ENCODE measurements around the gene SNX18. TPM values are rescaled to one million over a fixed set of nuclear protein-coding genes. Genes with fewer than 3 reads are reported as not detected.
"Not testable (repeated sequence)": the region's sequence is repeated elsewhere in the genome, so short reads cannot be mapped to it uniquely, and the experiment has no call there.

The SNX18 gene
- total RNA-seq, 5 donors from 2014 or later (not counting 1 experiment from before 2014, with no cell fraction given) = 13.7 to 35.7 (median 31.1) TPM

DNA sequence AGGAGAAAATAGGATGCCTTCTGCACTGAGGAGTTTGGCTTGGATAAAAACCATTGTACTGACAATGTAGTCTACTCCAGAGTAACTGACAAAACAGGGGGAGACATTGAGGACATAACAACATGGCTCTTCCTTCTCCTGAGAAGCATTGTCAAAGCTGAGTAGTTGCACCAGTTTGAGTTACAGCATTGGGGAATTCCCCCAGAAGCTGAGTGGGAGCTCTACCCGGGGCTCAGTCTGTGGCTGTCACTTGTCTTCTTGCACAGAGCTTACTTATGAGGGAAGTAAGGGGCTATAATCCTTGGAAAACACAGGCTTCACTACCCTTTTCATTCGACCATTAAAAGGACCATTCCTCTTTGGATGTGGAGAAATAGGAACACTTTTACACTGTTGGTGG is 40.9 kb upstream of the SNX18 start:
- H3K27me3 ChIP-seq (replicated peaks in 1 of 2; ENCODE audit: control insufficient read depth in 2 of 2, extremely low read depth in 1 of 2, insufficient read depth in 2 of 2, low read length in 1 of 2) = peaks cover 0 to 6% of the 10 kb centered on the region in 2 experiments
- peaks cover 14 to 19% of the 10 kb centered on the region in 2 donors for H3K27me3 Mint-ChIP-seq
- CTCF ChIA-PET = no interaction called here

DNA sequence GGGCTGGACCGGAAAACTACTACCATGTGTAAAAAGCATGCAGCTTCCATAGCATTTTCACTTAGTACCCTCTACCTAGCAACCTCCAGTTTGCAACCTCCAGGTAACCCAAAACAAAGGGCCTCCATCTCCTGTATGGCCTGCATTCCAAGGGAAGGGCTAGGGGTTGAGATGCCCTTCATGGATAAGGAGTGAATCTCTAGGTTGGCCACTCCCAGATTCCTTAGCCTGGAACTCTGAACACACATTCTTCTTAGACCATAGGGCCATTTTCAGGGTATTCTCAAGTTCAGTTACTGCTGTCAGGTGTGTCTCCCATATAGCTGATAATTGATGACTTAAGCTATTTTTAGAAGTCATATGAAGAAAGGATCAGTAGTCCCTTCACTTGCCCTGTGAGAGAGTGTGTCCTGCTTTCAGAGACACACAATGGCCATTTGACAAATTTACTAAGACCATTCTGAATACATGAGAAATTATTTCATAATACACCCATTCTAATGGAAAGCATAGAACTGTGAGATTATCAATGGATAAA is 39.5 kb upstream of the SNX18 start:
- POLR2A ChIA-PET = no interaction called here
- Histone ChIP-seq H3K4me1 (ENCODE audit: control insufficient read depth in 1 of 2, extremely low read depth in 1 of 2, insufficient read depth in 2 of 2, low read length in 2 of 2) (no peaks in the 10 kb centered on the region), H3K27me3 (replicated peaks in 1 of 2; ENCODE audit: control insufficient read depth in 2 of 2, extremely low read depth in 1 of 2, insufficient read depth in 2 of 2, low read length in 1 of 2) (peaks cover 0 to 9% of the 10 kb centered on the region in 2 experiments), H3K9me3 (no peaks in the 10 kb centered on the region), H3K36me3 (ENCODE audit: control insufficient read depth in 2 of 2, extremely low read depth in 1 of 2, insufficient read depth in 1 of 2, low read length in 1 of 2) (no peaks in the 10 kb centered on the region), H3K27ac (ENCODE audit: low read length) (no peak overlapping the region), H3K4me3 (ENCODE audit: control insufficient read depth in 1 of 2, extremely low read depth in 1 of 2, low read length in 1 of 2) (no peak overlapping the region)
- Mint-ChIP-seq H3K4me1 (no peaks in the 10 kb centered on the region), H3K4me3 (no peak overlapping the region), H3K36me3 (peaks cover 3% of the 10 kb centered on the region), H3K27ac (no peak overlapping the region), H3K27me3 (peaks cover 18 to 24% of the 10 kb centered on the region in 2 donors), H3K9me3 (peaks cover 0 to 3% (median 0%) of the 10 kb centered on the region in 3 donors)
- WGBS (ENCODE audit: insufficient coverage) = no CpG with 5 or more reads among the region's 1 CpG
- DNase-seq = no peak
- ATAC-seq (replicated peaks in 1 of 4) = no peak
- CTCF ChIA-PET = interaction anchor here in 1 of 2 donors (2.1 kb wide), 1 partner anchor 11 kb away, joined by 11 read pairs; no protein-coding TSS in a partner anchor

More for the DNA sequence above, 40.9 kb upstream of the SNX18 start:
- POLR2A ChIA-PET = interaction anchor here in 1 of 2 donors (0.6 kb wide), 1 partner anchor 27 kb away, joined by 3 read pairs; no protein-coding TSS in a partner anchor
- Mint-ChIP-seq H3K27ac (no peak overlapping the region), H3K4me3 (no peak overlapping the region), H3K36me3 (peaks cover 3% of the 10 kb centered on the region), H3K4me1 (no peaks in the 10 kb centered on the region), H3K9me3 (peaks cover 0 to 3% (median 0%) of the 10 kb centered on the region in 3 donors)
- ATAC-seq (replicated peaks in 1 of 4) = no peak
- Histone ChIP-seq H3K4me3 (ENCODE audit: control insufficient read depth in 1 of 2, extremely low read depth in 1 of 2, low read length in 1 of 2) (no peak overlapping the region), H3K9me3 (no peaks in the 10 kb centered on the region), H3K36me3 (ENCODE audit: control insufficient read depth in 2 of 2, extremely low read depth in 1 of 2, insufficient read depth in 1 of 2, low read length in 1 of 2) (no peaks in the 10 kb centered on the region), H3K27ac (ENCODE audit: low read length) (no peak overlapping the region), H3K4me1 (ENCODE audit: control insufficient read depth in 1 of 2, extremely low read depth in 1 of 2, insufficient read depth in 2 of 2, low read length in 2 of 2) (no peaks in the 10 kb centered on the region)
- no peak for DNase-seq
- WGBS (ENCODE audit: insufficient coverage) = no CpG with 5 or more reads among the region's 2 CpGs

DNA sequence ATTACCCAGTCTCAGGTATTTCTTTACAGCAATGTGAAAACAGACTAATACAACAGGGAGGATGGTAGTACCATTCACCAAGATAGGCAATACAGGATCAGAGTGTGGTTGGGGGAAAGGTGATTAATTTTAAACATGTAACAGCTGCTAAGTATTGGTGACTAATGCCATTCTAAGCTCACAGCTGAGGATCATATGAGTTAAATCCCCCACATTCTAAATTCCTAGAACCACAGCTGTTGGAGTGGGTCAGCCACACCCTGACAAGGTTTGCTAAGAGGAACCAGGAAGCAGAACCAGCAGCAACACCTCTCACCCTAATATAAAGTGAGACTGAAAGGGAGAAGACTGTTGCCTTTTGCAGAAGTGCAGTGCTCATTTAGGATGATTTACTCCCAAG is 37.3 kb upstream of the SNX18 start:
- ATAC-seq (replicated peaks in 1 of 4) = no peak
- H3K4me3 ChIP-seq (ENCODE audit: control insufficient read depth in 1 of 2, extremely low read depth in 1 of 2, low read length in 1 of 2) = no peak overlapping the region
- peaks cover 0 to 3% (median 0%) of the 10 kb centered on the region in 3 donors for H3K9me3 Mint-ChIP-seq
- no peak for DNase-seq
- H3K9me3 ChIP-seq = no peaks in the 10 kb centered on the region
- no peak overlapping the region for H3K4me3 Mint-ChIP-seq
- no peaks in the 10 kb centered on the region for H3K4me1 ChIP-seq (ENCODE audit: control insufficient read depth in 1 of 2, extremely low read depth in 1 of 2, insufficient read depth in 2 of 2, low read length in 2 of 2)
- peaks cover 0 to 6% of the 10 kb centered on the region in 2 experiments for H3K27me3 ChIP-seq (replicated peaks in 1 of 2; ENCODE audit: control insufficient read depth in 2 of 2, extremely low read depth in 1 of 2, insufficient read depth in 2 of 2, low read length in 1 of 2)
- H3K4me1 Mint-ChIP-seq = no peaks in the 10 kb centered on the region
- POLR2A ChIA-PET = no interaction called here
- peaks cover 18 to 24% of the 10 kb centered on the region in 2 donors for H3K27me3 Mint-ChIP-seq
- no peak overlapping the region for H3K27ac ChIP-seq (ENCODE audit: low read length)
- CTCF ChIA-PET = interaction anchor here in 1 of 2 donors (1.1 kb wide), 1 partner anchor 9 kb away, joined by 5 read pairs; no protein-coding TSS in a partner anchor
- H3K36me3 ChIP-seq (ENCODE audit: control insufficient read depth in 2 of 2, extremely low read depth in 1 of 2, insufficient read depth in 1 of 2, low read length in 1 of 2) = no peaks in the 10 kb centered on the region
- H3K36me3 Mint-ChIP-seq = no peaks in the 10 kb centered on the region
- H3K27ac Mint-ChIP-seq = no peak overlapping the region

DNA sequence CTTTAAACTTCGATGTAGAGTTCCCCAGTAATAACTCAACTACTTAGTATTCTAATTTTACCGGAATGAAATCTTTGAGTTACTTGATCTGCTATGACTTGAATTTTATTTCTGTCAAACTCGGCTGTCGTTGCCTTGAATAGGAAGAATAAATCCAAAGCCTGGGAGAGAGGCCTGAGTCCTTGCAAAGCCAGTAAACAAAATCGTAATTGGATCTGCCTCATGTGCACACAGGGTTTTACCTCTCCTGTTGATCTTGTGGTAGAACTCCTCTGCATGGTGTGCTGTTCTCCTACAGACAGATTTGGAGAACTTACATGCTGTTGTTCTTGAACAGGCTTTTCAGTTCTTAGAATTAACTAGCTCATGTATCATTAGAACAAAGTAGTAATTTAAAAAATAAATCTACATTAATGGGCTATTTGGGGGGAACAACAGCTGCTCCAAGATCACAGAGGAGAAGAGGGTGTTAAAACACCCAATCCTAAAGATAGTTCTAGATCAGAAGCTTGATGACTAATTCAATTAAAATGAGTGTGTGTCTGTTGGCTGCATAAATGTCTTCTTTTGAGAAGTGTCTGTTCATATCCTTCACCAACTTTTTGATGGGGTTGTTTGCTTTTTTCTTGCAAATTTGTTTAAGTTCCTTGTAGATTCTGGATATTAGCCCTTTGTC is 33.2 kb upstream of the SNX18 start:
- ChIA-PET POLR2A (no interaction called here), CTCF (interaction anchor here in 1 of 2 donors (0.7 kb wide), 1 partner anchor 383 kb away, joined by 3 read pairs; no protein-coding TSS in a partner anchor)
- no peaks in the 10 kb centered on the region for H3K36me3 Mint-ChIP-seq
- DNase-seq (no peak), ATAC-seq (replicated peaks in 1 of 4) (no peak)
- no peak overlapping the region for H3K27ac Mint-ChIP-seq
- no peaks in the 10 kb centered on the region for H3K9me3 Mint-ChIP-seq
- Histone ChIP-seq H3K36me3 (ENCODE audit: control insufficient read depth in 2 of 2, extremely low read depth in 1 of 2, insufficient read depth in 1 of 2, low read length in 1 of 2) (no peaks in the 10 kb centered on the region), H3K4me3 (ENCODE audit: control insufficient read depth in 1 of 2, extremely low read depth in 1 of 2, low read length in 1 of 2) (no peak overlapping the region), H3K27ac (ENCODE audit: low read length) (no peak overlapping the region), H3K4me1 (ENCODE audit: control insufficient read depth in 1 of 2, extremely low read depth in 1 of 2, insufficient read depth in 2 of 2, low read length in 2 of 2) (no peaks in the 10 kb centered on the region), H3K9me3 (no peaks in the 10 kb centered on the region), H3K27me3 (replicated peaks in 1 of 2; ENCODE audit: control insufficient read depth in 2 of 2, extremely low read depth in 1 of 2, insufficient read depth in 2 of 2, low read length in 1 of 2) (peaks cover 0 to 6% of the 10 kb centered on the region in 2 experiments)
- 88% methylated on average over 4 of the region's 5 CpGs for WGBS (ENCODE audit: insufficient coverage)
- no peak overlapping the region for H3K4me3 Mint-ChIP-seq
- peaks cover 13 to 16% of the 10 kb centered on the region in 2 donors for H3K27me3 Mint-ChIP-seq
- H3K4me1 Mint-ChIP-seq = peaks cover 0 to 4% (median 0%) of the 10 kb centered on the region in 3 donors

DNA sequence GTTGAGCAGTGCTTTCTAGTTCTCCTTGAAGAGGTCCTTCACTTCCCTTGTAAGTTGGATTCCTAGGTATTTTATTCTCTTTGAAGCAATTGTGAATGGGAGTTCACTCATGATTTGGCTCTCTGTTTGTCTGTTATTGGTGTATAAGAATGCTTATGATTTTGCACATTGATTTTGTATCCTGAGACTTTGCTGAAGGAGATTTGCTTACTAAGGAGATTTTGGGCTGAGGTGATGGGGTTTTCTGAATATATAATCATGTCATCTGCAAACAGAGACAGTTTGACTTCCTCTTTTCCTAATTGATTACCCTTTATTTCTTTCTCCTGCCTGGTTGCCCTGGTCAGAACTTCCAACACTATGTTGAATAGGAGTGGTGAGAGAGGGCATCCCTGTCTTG is 31.9 kb upstream of the SNX18 start:
- H3K9me3 Mint-ChIP-seq; H3K36me3 ChIP-seq (ENCODE audit: control insufficient read depth in 2 of 2, extremely low read depth in 1 of 2, insufficient read depth in 1 of 2, low read length in 1 of 2); H3K27me3 Mint-ChIP-seq; CTCF ChIA-PET; H3K4me3 ChIP-seq (ENCODE audit: control insufficient read depth in 1 of 2, extremely low read depth in 1 of 2, low read length in 1 of 2); H3K4me1 ChIP-seq (ENCODE audit: control insufficient read depth in 1 of 2, extremely low read depth in 1 of 2, insufficient read depth in 2 of 2, low read length in 2 of 2); POLR2A ChIA-PET; H3K27ac ChIP-seq (ENCODE audit: low read length); H3K4me1 Mint-ChIP-seq; H3K27me3 ChIP-seq (replicated peaks in 1 of 2; ENCODE audit: control insufficient read depth in 2 of 2, extremely low read depth in 1 of 2, insufficient read depth in 2 of 2, low read length in 1 of 2); ATAC-seq (replicated peaks in 1 of 4); H3K36me3 Mint-ChIP-seq; H3K9me3 ChIP-seq; H3K27ac Mint-ChIP-seq; DNase-seq; H3K4me3 Mint-ChIP-seq: not testable (repeated sequence)

DNA sequence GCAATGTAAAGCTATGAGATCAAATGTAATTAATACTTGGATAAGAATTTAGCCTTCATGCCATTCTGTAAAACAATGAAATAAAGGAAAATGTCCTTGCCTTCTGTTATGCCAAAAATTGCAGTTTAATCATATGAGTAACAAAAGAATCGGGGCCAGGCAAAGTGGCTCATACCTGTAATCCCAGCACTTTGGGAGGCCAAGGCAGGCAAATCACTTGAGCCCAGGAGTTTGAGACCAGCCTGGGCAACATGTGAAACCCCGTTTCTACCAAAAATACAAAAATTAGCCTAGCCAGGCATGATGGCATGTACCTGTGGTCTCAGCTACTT is 27.9 kb upstream of the SNX18 start:
- H3K4me3 Mint-ChIP-seq; DNase-seq; H3K4me1 Mint-ChIP-seq; H3K36me3 Mint-ChIP-seq; H3K9me3 ChIP-seq; H3K4me3 ChIP-seq (ENCODE audit: control insufficient read depth in 1 of 2, extremely low read depth in 1 of 2, low read length in 1 of 2); H3K27me3 Mint-ChIP-seq; POLR2A ChIA-PET; H3K9me3 Mint-ChIP-seq; H3K27ac Mint-ChIP-seq; ATAC-seq (replicated peaks in 1 of 4); H3K36me3 ChIP-seq (ENCODE audit: control insufficient read depth in 2 of 2, extremely low read depth in 1 of 2, insufficient read depth in 1 of 2, low read length in 1 of 2); H3K4me1 ChIP-seq (ENCODE audit: control insufficient read depth in 1 of 2, extremely low read depth in 1 of 2, insufficient read depth in 2 of 2, low read length in 2 of 2); H3K27me3 ChIP-seq (replicated peaks in 1 of 2; ENCODE audit: control insufficient read depth in 2 of 2, extremely low read depth in 1 of 2, insufficient read depth in 2 of 2, low read length in 1 of 2); H3K27ac ChIP-seq (ENCODE audit: low read length): not testable (repeated sequence)
- WGBS (ENCODE audit: insufficient coverage) = no CpG with 5 or more reads among the region's 2 CpGs
- CTCF ChIA-PET = interaction anchor here (0.6 to 3.1 kb wide), 22 partner anchors 8 to 475 kb away, joined by 3 to 16 read pairs (median 4); partner anchors contain the start of gene ARL15 (in 1 of the 2)

Measured in T-cell (primary cell).